AG04449 (cell line): Measurements from ENCODE around the gene GNG14.

ENCODE experiments used
- CTCF ChIA-PET: fragments of 350-600 bp; formaldehyde crosslinking; extraction: SDS; loops from one replicate; lab custom pipeline; 2021; ENCODE audit warnings: antibody characterized with exemption; lab: Yijun Ruan, JAX
- POLR2A ChIA-PET: fragments of 400-600, 350-600 bp; formaldehyde crosslinking; extraction: SDS; loops from one replicate; lab custom pipeline; 2020; ENCODE audit warnings: antibody characterized with exemption, inconsistent platforms; lab: Yijun Ruan, JAX
- DNase-seq: peaks from one replicate; pipeline ENCODE4 v3.0.0-alpha.2; 2010; ENCODE audit warnings: low read depth, low spot score
- H3K4me3 ChIP-seq: 2 replicates; pipeline ENCODE4 v1.5.1; 2011; ENCODE audit warnings: low read depth, mild to moderate bottlenecking, control low read depth, low read length
- CTCF ChIP-seq: IDR thresholded peaks from one replicate; pipeline ENCODE4 v1.5.1; 2011; ENCODE audit warnings: mild to moderate bottlenecking, moderate library complexity, low read length, control low read depth, inconsistent platforms; ENCODE audit not compliant: insufficient read depth; ENCODE audit errors: missing control alignments

GNG14 gene

GRCh38 chr19:12669270-12670158, 18.3 kb upstream of the GNG14 start:
- POLR2A ChIA-PET: interaction anchor here (0.6 to 1.4 kb wide), 4 partner anchors 12 to 106 kb away, joined by 3 to 5 read pairs (median 4); partner anchors contain the start of genes DHPS, ZNF490 and ZNF791
- no peak for DNase-seq
- CTCF ChIA-PET: interaction anchor here (1.0 to 12.2 kb wide), 9 partner anchors 8 to 578 kb away, joined by 3 to 224 read pairs (median 3); partner anchors contain the start of gene DHPS
- peak overlapping the region; percentile 95 for H3K4me3 ChIP-seq
- TF ChIP-seq CTCF: no peak

DNA sequence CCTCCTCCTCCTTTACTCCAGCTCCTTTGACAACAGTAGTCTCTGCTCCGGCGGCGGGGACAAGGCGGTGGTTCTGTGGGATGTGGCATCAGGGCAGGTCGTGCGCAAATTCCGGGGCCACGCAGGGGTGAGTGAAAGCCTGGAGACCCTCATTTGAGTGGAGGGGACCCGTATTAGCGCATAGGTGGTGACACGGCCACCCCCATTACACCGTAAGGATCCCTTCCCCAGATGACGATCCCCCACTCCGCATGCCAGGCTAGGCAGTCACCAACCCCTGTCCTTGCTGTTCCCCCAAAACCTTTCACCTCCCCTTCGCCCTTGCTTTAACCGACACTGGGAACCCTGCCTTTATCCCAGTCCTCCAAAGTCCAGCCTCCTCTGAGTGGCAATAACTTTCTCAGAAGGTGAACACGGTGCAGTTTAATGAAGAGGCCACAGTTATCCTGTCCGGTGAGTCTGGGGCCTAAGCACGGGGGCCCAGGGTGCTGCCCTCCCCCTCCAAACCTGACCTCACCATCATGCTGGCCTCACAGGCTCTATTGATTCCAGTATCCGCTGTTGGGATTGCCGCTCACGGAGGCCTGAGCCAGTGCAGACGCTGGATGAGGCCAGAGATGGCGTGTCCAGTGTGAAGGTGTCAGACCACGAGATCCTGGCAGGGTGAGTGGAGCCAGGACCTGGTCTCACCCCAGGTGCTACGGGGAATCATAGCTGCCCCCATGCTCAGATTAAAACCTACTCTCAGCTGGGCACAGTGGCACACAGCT, 17.5 kb upstream of the GNG14 start:
- POLR2A ChIA-PET: interaction anchor here (1.2 to 1.4 kb wide), 2 partner anchors 59 to 107 kb away, joined by 3 to 4 read pairs; partner anchors contain the start of genes ZNF490 and ZNF791

DNA sequence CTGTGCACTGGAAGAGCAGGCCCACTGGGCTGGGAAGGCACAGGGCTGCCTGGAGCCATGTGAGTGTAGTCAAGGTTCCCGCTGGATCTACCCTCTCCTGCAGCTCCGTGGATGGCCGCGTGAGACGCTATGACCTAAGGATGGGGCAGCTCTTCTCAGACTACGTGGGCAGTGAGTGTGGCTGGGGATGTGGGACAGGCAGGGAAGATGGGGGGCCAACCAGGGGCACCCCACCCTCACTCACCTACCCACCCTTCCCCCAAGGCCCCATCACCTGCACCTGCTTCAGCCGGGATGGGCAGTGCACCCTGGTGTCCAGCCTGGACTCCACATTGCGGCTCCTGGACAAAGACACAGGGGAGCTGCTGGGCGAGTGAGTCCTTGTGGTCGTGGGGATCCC, 15.1 kb upstream of the GNG14 start:
- POLR2A ChIA-PET: no interaction called here
- TF ChIP-seq CTCF: no peak
- H3K4me3 ChIP-seq: no peak overlapping the region
- CTCF ChIA-PET: interaction anchor here (0.7 to 12.2 kb wide), 29 partner anchors 8 to 1015 kb away, joined by 3 to 224 read pairs (median 6); partner anchors contain the start of genes DHPS, ZNF433, ZNF490 and ZNF791
- no peak for DNase-seq

More for the DNA sequence above, 17.5 kb upstream of the GNG14 start:
- TF ChIP-seq CTCF: no peak
- no peak for DNase-seq
- CTCF ChIA-PET: interaction anchor here (1.0 to 12.2 kb wide), 8 partner anchors 8 to 579 kb away, joined by 3 to 224 read pairs (median 6); partner anchors contain the start of gene DHPS
- peak overlapping the region; percentile 95 for H3K4me3 ChIP-seq

- CTCF ChIA-PET: interaction anchor here (0.9 to 12.2 kb wide), 7 partner anchors 10 to 173 kb away, joined by 3 to 224 read pairs (median 11); no protein-coding TSS in a partner anchor
- TF ChIP-seq CTCF: no peak
- no peak for DNase-seq
- H3K4me3 ChIP-seq: no peak overlapping the region
- POLR2A ChIA-PET: no interaction called here
Observed at GRCh38 chr19:12675399-12675798, 12.4 kb upstream of the GNG14 start.

GRCh38 chr19:12675940-12676339, 11.9 kb upstream of the GNG14 start:
- POLR2A ChIA-PET: no interaction called here
- no peak for DNase-seq
- TF ChIP-seq CTCF: no peak
- CTCF ChIA-PET: interaction anchor here (0.6 to 12.2 kb wide), 15 partner anchors 9 to 173 kb away, joined by 3 to 224 read pairs (median 5); partner anchors contain the start of genes FBXW9, MAN2B1, RNASEH2A and WDR83
- no peak overlapping the region for H3K4me3 ChIP-seq
